ENCODE measurements around the gene ZNF91.
A peak's percentile ranks its signal among the peaks of the same experiment; 100 is the strongest.
"Not testable (repeated sequence)": the region's sequence is repeated elsewhere in the genome, so short reads cannot be mapped to it uniquely, and the experiment has no call there.

Gene ZNF91

GRCh38 chr19:23394511-23394910 lies 760 bp downstream of the ZNF91 start:
- peak; percentile 4 for DNase-seq

GRCh38 chr19:23393121-23393520 lies 2.1 kb downstream of the ZNF91 start:
- DNase-seq = no peak

GRCh38 chr19:23391236-23391635 lies 4.0 kb downstream of the ZNF91 start:
- no peak for DNase-seq

GRCh38 chr19:23385404-23385803 lies 9.9 kb downstream of the ZNF91 start:
- no peak for DNase-seq

- no peak for DNase-seq
Observed at GRCh38 chr19:23384858-23385257, 10.4 kb downstream of the ZNF91 start.

GRCh38 chr19:23384166-23384565 lies 11.1 kb downstream of the ZNF91 start:
- no peak for DNase-seq

- no peak for DNase-seq
Observed at GRCh38 chr19:23382955-23383354, 12.3 kb downstream of the ZNF91 start.

- DNase-seq = no peak
Observed at GRCh38 chr19:23381114-23381513, 14.2 kb downstream of the ZNF91 start.

GRCh38 chr19:23379671-23380070 lies 15.6 kb downstream of the ZNF91 start:
- not testable (repeated sequence) for DNase-seq

- no peak for DNase-seq
Observed at GRCh38 chr19:23378948-23379347, 16.3 kb downstream of the ZNF91 start.

GRCh38 chr19:23377276-23377675 lies 18.0 kb downstream of the ZNF91 start:
- DNase-seq = no peak

- DNase-seq = no peak
Observed at GRCh38 chr19:23366437-23366836, 28.8 kb downstream of the ZNF91 start.

- DNase-seq = not testable (repeated sequence)
Observed at GRCh38 chr19:23366031-23366430, 29.2 kb downstream of the ZNF91 start.

- DNase-seq = no peak
Observed at GRCh38 chr19:23365222-23365621, 30.0 kb downstream of the ZNF91 start.

GRCh38 chr19:23361843-23362242 lies 33.4 kb downstream of the ZNF91 start:
- DNase-seq = not testable (repeated sequence)

- no peak for DNase-seq
Observed at GRCh38 chr19:23351806-23352205, 43.5 kb downstream of the ZNF91 start.

GRCh38 chr19:23346696-23347095 lies 48.6 kb downstream of the ZNF91 start:
- no peak for DNase-seq

- DNase-seq = no peak
Observed at GRCh38 chr19:23345838-23346237, 49.4 kb downstream of the ZNF91 start.

- DNase-seq = no peak
Observed at GRCh38 chr19:23343434-23344010, 51.7 kb downstream of the ZNF91 start.

- DNase-seq = no peak
Observed at GRCh38 chr19:23328211-23328610, 67.1 kb downstream of the ZNF91 start.

GRCh38 chr19:23321953-23322549 lies 73.2 kb downstream of the ZNF91 start:
- DNase-seq = no peak

- not testable (repeated sequence) for DNase-seq
Observed at GRCh38 chr19:23321403-23321802, 73.9 kb downstream of the ZNF91 start.

GRCh38 chr19:23319571-23319970 lies 75.7 kb downstream of the ZNF91 start:
- DNase-seq = not testable (repeated sequence)

- DNase-seq = not testable (repeated sequence)
Observed at GRCh38 chr19:23318941-23319340, 76.3 kb downstream of the ZNF91 start.

GRCh38 chr19:23318143-23318542 lies 77.1 kb downstream of the ZNF91 start:
- DNase-seq = no peak

All from fibroblast of skin of abdomen (primary cell).